Osteoblast (primary cell): ENCODE data around the gene SMPD3. TPM values are rescaled to one million over a fixed set of nuclear protein-coding genes. Genes with fewer than 3 reads are reported as not detected.

Source experiments
- DNase-seq: peaks from one replicate; pipeline ENCODE4 v3.0.0; 2011; ENCODE audit warnings: low spot score, mixed read lengths; ENCODE audit not compliant: insufficient read length; ENCODE audit errors: missing footprints
- H2AFZ ChIP-seq: 2 replicates; pipeline ENCODE4 v1.6.0; 2011; ENCODE audit warnings: mild to moderate bottlenecking, low read length
- H3K27ac ChIP-seq: 2 replicates; pipeline ENCODE4 v1.5.1; 2011; ENCODE audit warnings: mild to moderate bottlenecking, low read depth, low read length, moderate library complexity
- H3K27me3 ChIP-seq: 2 replicates; pipeline ENCODE4 v1.6.0; 2012; ENCODE audit warnings: mild to moderate bottlenecking, control low read depth, inconsistent platforms, low read length, moderate library complexity; ENCODE audit not compliant: insufficient read depth
- H3K36me3 ChIP-seq: 2 replicates; pipeline ENCODE4 v1.5.1; 2011; ENCODE audit warnings: mild to moderate bottlenecking, low read length, control low read depth, moderate library complexity; ENCODE audit not compliant: insufficient read depth
- H3K4me1 ChIP-seq: 2 replicates; pipeline ENCODE4 v1.5.1; 2011; ENCODE audit warnings: mild to moderate bottlenecking, low read length, control low read depth, moderate library complexity; ENCODE audit not compliant: insufficient read depth
- H3K4me2 ChIP-seq: 2 replicates; pipeline ENCODE4 v1.6.0; 2011; ENCODE audit warnings: mild to moderate bottlenecking, low read length; ENCODE audit not compliant: insufficient read depth
- H3K4me3 ChIP-seq: fragments of 200-600 bp; sonication (generic); 3 replicates; pipeline ENCODE4 v1.5.1; 2012; ENCODE audit warnings: mild to moderate bottlenecking, low read length, inconsistent platforms; ENCODE audit not compliant: insufficient read depth
- H3K79me2 ChIP-seq: 2 replicates; pipeline ENCODE4 v1.6.0; 2012; ENCODE audit warnings: mild to moderate bottlenecking, low read length, control low read depth, inconsistent platforms; ENCODE audit not compliant: insufficient read depth
- H3K9me3 ChIP-seq: 2 replicates; pipeline ENCODE4 v1.5.1; 2011; ENCODE audit warnings: low read depth, low read length, control low read depth
- H4K20me1 ChIP-seq: 2 replicates; pipeline ENCODE4 v1.6.0; 2012; ENCODE audit warnings: mild to moderate bottlenecking, low read length, control low read depth; ENCODE audit not compliant: insufficient read depth
- CTCF ChIP-seq: IDR thresholded peaks from 2 replicates; pipeline ENCODE4 v1.5.1; 2011; ENCODE audit warnings: mild to moderate bottlenecking, low read depth, low read length, moderate library complexity; ENCODE audit errors: extremely low read depth
- total RNA-seq: library from RNA; depleted of rRNA; stranded (reverse); fragments of >200 nt; gene quantifications from 2 replicates; pipeline ENCODE4 v1.2.3, GENCODE V29; 2012

SMPD3 gene
- total RNA-seq, 1 donor: 0.72 TPM

- no peak for DNase-seq
- H3K36me3 ChIP-seq: peaks cover 5% of the 10 kb centered on the region
- peak overlapping the region; percentile 4 for H3K4me2 ChIP-seq
- H3K4me1 ChIP-seq: peaks cover 42% of the 10 kb centered on the region
- H3K27me3 ChIP-seq: no peaks in the 10 kb centered on the region
- H3K27ac ChIP-seq: peak overlapping the region; percentile 91
- no peak for TF ChIP-seq CTCF
- H3K9me3 ChIP-seq: no peaks in the 10 kb centered on the region
- no peak overlapping the region for H2AFZ ChIP-seq
- H3K4me3 ChIP-seq: no peak overlapping the region
- H3K79me2 ChIP-seq: no peaks in the 10 kb centered on the region
- H4K20me1 ChIP-seq: no peaks in the 10 kb centered on the region
Observed at GRCh38 chr16:68331879-68332410, 116.4 kb downstream of the SMPD3 start.

- Histone ChIP-seq H3K4me2 (no peak overlapping the region), H3K36me3 (peaks cover 17% of the 10 kb centered on the region), H3K79me2 (no peaks in the 10 kb centered on the region), H4K20me1 (no peaks in the 10 kb centered on the region), H3K4me3 (no peak overlapping the region), H2AFZ (no peak overlapping the region), H3K27me3 (no peaks in the 10 kb centered on the region), H3K9me3 (no peaks in the 10 kb centered on the region), H3K4me1 (peaks cover 29% of the 10 kb centered on the region), H3K27ac (peak overlapping the region; percentile 21)
- no peak for DNase-seq
- peak; percentile 4 for TF ChIP-seq CTCF
Observed at GRCh38 chr16:68328860-68329390, 119.4 kb downstream of the SMPD3 start.

DNA sequence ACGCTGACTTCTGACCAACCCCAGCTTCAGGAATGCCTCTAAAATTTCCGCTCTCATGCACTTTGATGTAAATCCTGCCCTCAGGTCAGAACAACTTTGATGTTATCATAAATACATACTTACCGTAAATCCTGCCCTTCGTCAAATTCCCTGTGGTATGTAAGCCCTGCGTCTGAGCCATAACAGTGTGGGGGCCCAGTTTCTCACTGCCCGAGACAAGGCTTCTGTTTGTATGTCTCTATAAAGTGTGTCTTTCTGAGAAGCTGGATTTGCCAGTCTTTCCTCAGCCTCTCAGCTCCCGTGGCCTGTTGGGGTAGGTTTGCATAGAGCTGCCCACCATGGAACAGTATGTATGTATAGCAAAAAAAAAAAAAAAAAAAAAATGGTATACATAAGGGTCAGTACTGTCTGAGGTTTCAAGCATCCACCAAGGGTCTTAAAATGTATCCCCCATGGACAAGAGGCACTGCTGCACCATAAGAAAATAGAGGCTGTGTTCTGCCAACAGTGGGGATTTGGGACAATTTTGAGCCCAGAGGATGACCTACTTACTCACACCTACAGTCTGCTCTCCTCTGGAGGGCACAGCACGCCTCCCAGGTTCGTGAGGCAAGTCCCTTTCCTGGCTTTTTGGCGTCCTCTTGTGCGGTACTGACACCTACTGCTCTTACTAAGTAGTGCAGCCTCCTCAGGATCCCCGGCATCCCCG, 120.0 kb downstream of the SMPD3 start:
- H3K36me3 ChIP-seq: peaks cover 19% of the 10 kb centered on the region
- no peak overlapping the region for H2AFZ ChIP-seq
- DNase-seq: peak; percentile 93
- TF ChIP-seq CTCF: peak; percentile 97
- H3K27me3 ChIP-seq: no peaks in the 10 kb centered on the region
- H3K4me3 ChIP-seq: no peak overlapping the region
- no peaks in the 10 kb centered on the region for H4K20me1 ChIP-seq
- H3K9me3 ChIP-seq: no peaks in the 10 kb centered on the region
- no peak overlapping the region for H3K4me2 ChIP-seq
- H3K27ac ChIP-seq: no peak overlapping the region
- peaks cover 22% of the 10 kb centered on the region for H3K4me1 ChIP-seq
- H3K79me2 ChIP-seq: no peaks in the 10 kb centered on the region

DNA sequence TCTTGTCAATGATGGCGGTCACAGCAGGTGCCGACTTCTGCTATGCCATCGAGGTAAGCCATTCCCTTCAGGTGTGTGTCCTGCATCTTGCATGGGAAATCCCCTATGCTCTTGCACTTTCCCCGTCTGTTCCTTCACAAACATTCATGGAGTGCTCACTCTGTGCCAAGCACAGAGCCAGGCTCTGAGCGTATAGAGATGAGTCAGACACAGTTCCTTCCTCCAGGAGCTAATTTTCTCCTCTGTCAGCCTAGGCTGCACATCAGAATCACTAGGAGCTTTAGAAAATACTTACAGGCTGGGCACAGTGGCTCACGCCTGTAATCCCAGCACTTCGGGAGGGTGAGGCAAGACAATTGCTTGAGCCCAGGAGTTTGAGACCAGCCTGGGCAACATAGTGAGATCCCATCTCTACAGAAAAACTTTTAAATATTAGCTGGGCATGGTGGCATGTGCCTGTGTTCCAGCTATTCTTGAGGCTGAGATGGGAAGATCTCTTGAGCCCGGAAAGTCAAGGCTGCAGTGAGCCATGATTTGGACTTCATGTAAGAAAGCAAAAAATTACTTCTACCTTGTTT, 123.4 kb downstream of the SMPD3 start:
- H2AFZ ChIP-seq: no peak overlapping the region
- no peak overlapping the region for H3K27ac ChIP-seq
- H3K4me1 ChIP-seq: no peaks in the 10 kb centered on the region
- no peaks in the 10 kb centered on the region for H3K79me2 ChIP-seq
- H3K4me2 ChIP-seq: no peak overlapping the region
- no peaks in the 10 kb centered on the region for H3K27me3 ChIP-seq
- no peak for TF ChIP-seq CTCF
- peaks cover 30% of the 10 kb centered on the region for H3K36me3 ChIP-seq
- no peak for DNase-seq
- no peaks in the 10 kb centered on the region for H3K9me3 ChIP-seq
- H3K4me3 ChIP-seq: no peak overlapping the region
- no peaks in the 10 kb centered on the region for H4K20me1 ChIP-seq
